Pons (tissue), 1 donor: ENCODE measurements around the gene STK11.

Experiments used
- DNase-seq: peaks from one replicate; pipeline ENCODE4 v3.0.0-alpha.2; 2016; ENCODE audit warnings: low spot score

The STK11 gene, protein sequence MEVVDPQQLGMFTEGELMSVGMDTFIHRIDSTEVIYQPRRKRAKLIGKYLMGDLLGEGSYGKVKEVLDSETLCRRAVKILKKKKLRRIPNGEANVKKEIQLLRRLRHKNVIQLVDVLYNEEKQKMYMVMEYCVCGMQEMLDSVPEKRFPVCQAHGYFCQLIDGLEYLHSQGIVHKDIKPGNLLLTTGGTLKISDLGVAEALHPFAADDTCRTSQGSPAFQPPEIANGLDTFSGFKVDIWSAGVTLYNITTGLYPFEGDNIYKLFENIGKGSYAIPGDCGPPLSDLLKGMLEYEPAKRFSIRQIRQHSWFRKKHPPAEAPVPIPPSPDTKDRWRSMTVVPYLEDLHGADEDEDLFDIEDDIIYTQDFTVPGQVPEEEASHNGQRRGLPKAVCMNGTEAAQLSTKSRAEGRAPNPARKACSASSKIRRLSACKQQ

GRCh38 chr19:1205114-1206099 lies at the start of gene STK11:
STK11 (plus strand) TSS chr19:1205778; CDS start chr19:1206914, 1,136 bp downstream.
- DNase-seq: peak; percentile 95

- DNase-seq: no peak
Measured at GRCh38 chr19:1156305-1156801, 49.2 kb upstream of the STK11 start.

DNA sequence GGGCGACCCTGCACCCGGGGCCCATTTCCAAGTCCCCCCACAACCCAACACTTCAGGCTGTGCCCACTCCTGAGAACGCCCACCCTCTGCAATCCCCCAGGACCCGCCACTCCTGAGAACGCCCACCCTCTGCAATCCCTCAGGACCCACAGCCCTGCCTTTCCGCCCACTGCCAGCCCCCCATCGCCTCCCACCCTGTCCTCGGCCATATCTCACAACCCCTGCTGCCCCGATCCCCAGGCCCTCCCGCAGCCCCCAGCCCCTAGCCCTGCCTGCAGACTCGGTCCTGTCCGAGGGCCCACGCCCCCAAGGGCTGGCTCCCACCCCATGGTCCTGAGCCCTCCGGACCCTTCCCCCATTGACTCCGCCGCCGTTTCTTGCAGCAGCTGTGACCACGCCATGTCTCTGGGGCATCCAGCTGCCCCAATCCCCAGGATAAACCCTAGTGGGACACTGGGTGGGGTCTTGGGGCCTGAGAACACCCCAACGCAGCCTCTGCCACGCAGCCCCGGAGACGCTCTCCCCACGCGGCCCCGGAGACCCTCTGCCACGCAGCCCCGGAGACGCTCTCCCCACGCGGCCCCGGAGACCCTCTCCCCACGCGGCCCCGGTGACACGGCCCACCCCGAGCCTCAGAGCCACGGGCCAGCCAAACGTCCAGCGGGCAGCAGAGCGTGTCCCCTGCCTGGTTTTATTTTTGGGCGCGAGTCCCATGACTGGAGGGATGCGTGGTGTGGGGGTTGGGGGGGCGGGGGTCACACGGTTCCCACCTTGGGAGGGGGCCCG lies 48.6 kb upstream of the STK11 start:
- DNase-seq: no peak

DNA sequence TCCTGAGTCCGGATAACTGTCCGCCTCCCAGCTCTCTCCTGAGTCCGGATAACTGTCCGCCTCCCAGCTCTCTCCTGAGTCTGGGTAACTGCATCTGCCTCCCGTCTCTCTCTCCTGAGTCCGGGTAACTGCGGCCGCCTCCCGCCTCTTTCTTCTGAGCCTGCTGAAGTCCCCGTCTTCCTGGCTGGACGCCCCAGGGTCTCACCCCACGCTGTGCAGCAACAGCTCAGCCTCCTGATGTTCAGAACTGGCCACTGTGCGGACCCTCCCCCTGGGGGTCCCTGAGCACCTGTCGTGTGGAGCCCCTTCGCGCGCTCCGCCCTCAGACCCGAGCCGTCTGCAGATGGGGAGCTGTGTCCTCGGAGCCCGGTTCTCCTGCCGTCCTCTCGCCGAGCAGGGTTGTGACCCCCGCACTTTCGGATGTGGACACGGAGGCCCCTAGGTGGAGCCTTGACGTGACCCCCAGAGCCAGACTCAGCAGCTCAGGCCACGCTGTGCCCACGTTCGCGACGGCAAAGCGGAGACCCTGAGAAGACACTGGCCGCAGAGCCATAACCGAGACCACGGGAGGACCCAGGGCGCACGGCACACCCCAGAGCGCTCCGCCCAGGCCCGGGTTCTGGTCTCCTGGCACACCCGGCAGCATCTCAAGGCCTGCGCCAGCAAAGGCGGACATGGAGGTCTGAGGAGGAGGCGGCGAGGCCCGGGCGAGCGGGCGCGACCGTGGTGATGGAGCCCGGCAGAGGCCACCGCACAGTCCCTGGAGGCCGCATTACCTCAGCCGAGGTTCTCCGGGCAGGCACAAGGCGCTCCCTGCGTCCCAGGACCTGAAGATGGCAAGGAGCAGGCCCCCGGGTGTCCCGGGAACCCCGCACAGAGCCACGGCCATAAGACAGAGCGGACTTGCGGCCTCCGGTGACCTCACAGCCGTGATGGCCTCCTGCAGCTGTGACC lies 47.4 kb upstream of the STK11 start:
- DNase-seq: no peak

GRCh38 chr19:1158885-1159448 lies 46.6 kb upstream of the STK11 start:
- no peak for DNase-seq

GRCh38 chr19:1159864-1160595 lies 45.5 kb upstream of the STK11 start:
- DNase-seq: no peak

- no peak for DNase-seq
Measured at GRCh38 chr19:1161716-1162115, 43.9 kb upstream of the STK11 start.

DNA sequence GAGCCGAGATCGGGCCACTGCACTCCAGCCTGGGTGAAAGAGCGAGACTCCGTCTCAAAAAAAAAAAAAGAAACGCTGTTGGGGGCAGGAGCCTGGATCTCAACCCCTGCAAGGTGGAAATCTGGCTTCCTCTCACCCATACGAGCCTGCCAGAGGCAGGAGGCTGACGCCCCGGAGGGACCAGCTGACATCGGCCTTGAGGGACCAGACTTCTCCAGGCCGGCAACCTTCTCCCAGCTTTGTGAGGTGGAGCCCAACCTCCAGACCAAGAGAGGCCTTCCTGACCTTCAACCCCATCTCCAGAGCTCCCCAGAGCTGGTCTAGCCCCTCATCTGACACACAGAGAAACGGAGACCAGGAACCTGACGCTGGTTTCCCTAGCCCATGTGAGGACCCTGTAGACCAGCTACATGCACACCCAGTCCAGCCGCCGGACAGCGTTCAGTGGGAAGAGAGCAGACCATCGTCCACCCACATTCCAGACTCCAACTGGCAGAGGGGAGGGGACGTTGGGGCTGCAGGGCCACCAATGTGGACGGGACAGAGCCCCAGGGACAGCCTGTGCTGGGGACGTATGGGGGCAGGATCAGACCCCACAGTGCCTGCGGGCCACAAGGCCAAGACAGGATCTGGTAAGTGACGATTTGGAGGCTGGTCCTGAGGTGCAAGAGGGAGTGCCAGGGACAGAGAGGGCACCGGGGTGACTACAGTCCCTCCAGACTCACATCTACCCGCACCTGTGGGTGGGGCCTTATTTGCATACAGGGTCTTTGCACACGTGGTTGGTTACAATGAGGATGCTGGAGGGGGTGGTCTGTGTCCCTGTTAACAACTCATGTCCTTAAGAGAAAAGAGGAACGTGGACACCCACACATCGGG lies 42.9 kb upstream of the STK11 start:
- no peak for DNase-seq

- DNase-seq: no peak
Measured at GRCh38 chr19:1163283-1163933, 42.2 kb upstream of the STK11 start.

DNA sequence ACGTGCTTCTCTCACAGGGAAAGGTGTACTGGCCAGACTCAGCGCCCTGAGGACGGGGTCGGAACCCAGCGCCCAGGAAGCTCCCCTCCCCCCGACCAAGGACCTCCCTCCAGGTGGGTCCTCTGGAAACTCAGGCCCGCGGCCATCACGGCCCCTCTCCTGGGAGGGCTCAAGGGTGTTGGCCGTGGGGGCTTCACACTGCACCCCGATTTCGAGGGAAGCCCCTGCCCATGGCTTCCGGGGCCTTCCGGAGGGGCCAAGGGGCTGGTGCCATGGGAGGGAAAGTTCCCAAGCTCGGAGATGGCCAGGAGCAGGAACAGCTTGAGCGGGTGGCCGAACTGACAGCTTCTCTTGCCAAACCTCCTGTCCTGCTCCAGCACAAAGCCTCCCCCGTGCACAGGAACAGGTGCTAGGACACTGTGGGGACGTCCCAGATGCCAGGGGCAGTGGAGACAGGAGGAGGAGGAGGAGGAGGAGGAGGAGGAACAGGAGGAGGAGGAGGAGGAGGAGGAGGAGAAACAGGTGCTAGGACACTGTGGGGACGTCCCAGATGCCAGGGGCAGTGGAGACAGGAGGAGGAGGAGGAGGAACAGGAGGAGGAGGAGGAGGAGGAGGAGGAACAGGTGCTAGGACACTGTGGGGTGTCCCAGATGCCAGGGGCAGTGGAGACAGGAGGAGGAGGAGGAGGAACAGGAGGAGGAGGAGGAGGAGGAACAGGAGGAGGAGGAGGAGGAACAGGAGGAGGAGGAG lies 41.5 kb upstream of the STK11 start:
- DNase-seq: no peak

DNA sequence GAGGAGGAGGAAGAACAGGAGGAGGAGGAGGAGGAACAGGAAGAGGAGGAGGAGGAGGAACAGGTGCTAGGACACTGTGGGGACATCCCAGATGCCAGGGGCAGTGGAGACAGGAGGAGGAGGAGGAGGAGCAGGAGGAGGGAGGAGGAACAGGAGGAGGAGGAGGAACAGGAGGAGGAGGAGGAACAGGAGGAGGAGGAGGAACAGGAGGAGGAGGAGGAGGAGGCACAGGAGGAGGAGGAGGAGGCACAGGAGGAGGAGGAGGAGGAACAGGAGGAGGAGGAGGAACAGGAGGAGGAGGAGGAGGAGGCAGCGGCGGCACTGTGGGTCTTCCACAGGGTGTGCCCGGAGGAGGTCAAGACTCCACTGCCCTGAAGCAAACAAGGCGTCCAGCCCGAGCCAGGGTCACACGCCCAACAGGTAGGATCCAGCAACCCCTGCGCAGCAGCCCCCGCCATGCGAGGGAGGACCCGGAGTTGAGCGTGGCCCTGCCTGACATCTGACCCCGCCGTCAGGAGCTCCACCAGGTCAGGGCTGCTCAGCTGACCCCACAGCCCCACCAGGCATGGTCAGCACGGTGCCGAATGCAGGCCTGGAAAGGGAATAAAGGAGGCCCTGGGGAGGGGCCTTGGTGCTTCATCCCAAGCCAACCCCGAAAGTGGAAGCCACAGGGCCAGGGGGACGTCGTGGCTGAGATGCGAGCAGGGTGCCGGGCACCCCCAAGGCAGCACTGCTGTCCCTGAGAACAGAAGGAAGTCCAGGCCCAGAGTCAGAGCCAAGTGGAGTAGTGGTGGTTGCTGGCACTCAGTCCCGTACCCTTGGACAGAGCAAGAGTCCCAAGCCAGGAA lies 40.7 kb upstream of the STK11 start:
- DNase-seq: no peak

- DNase-seq: no peak
Measured at GRCh38 chr19:1166872-1167573, 38.6 kb upstream of the STK11 start.

DNA sequence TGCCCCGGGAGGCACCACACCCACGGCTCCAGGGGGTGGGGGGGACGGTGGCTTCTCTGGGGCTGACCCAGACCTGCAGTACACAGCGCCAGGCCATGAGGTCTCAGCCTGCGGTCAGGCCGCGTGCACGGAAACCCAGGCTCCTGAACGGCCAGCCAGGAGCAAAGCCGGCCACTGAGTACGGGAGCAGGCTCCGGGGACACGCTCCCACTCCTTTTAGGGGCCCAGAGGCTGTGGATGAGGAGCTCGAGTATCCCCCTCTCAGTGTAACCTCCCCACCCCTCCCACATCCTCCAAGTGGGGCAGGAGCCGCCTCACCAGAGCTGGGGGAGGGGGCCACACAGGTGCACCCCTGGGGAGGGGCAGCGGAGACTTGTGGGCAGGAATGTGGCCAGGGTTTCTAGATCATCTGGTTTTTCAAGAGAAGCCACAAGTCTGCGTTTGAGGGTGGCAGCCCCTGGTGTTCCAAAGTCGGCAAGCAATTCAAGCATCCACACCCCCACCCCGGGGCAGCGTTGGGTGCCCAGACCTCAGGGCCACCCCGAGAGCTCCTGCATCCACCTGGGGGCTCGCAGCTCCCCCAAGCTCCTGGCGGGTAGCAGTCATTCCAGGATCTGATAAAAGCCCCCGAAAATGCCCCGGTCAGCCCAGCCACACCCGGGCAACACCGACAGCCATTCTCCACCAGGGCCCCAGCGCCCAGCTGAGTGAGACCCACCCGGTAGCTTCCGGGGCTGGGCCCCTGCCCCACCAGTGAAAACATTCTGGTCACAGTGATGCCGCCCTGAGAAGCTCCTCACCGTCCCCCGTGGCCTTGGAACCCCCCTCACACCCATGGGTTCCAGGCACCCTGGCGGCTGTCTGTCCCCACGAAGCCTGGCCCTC lies 37.6 kb upstream of the STK11 start:
- DNase-seq: no peak

DNA sequence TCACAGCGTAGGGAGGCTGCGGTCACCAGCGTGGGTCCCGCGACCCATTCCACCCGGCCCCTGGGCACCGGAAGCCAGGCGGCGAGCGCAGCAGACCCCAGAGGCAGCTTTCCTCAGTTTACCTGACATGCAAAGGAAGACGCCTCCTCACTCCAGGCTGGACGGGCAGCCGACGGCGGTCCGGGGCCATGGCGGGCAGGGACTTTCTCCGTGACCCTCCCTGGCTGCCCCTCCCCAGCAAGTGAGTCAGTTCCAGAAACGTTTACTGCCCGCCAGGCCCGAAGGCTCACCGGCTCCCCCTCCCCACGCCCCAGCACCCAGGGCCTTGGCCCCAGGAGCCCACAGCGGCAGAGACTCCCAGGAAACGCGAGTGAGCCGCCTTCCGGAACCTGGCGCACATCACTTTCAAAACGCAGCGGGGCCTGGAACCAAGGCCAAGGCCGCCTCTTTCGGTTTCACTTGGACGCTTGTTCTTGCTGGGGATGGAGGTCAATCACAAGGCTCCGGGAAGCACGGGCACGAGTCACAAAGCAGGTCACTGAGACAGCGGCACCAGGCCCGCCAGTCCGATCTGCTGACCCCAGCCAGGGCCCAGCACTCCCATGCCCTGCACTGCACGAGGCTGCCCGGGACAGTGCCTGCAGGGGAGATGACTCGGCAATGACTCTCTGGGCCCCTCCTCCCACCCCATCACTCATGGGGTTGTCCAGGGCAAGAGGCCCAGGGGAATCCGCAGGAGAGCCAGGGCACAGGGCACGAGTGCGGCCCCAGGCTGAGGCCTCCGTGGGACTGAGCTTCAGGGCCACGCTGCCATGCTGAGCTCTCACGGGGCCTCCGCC lies 36.8 kb upstream of the STK11 start:
- DNase-seq: no peak
